GM21723 (cell line): ENCODE results near the gene SPDYC.
"Not testable (repeated sequence)": the region's sequence is repeated elsewhere in the genome, so short reads cannot be mapped to it uniquely, and the experiment has no call there.

Source experiments
- ATAC-seq: cut with Tn5 transposase; IDR thresholded peaks from one replicate; pipeline ENCODE4 v1.9.1; 2021; ENCODE audit warnings: mild to moderate bottlenecking, moderate library complexity; ENCODE audit not compliant: unreplicated experiment

Gene SPDYC

DNA sequence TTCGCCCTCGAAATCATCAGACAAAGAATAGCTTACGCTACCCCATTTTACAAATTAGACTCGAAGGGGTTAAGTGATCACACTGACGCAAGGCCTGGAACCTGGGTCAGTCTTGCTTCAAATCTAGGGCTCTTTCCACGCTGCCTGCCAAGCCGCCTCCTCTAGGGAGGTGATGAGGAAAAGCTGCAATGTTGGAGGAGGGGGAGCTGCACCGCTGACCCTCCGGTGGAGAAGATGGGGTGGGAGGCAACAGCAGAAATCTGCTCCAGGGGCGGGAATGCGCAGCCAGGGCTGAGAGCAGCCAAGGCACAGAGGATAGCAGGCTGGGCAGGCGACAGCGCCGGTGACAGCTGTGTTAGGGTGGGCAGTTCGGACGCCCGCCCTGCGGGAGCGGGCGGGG is 36.3 kb upstream of the SPDYC start:
- no peak for ATAC-seq

DNA sequence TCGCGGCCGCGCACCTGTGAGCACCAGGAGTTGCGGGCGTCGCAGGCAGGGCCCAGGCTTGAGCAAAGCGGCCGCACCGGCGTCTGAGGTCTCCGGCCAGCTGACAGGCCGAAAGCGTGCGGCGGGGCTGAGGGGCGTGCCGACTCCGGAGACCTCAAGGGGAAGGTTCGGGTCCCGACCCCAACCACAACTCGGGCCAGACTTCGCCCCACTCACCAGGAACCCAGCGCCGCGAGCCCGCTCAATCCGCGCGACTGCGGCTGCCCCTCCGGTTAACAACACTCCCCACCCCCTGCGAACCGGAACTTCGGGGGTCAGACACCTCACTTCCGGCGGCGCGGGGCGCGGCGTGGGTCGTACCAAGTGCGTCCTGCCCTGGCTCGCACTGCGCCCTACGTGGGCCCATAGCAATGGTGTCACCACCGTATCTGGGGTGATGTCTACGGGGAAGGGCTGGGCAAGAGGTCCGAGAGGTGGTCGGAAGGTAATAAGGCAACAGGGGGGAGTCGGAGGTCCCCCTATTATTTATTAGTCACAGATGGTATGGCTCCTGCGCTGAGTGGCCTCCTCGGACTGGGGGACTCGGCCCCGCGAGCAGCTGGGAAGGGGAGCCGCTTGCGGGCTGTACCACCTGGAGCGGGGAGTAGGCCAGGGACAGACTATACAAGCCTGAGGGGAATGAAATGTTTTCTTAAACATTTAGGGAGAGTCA is 35.6 kb upstream of the SPDYC start, which contains the start of gene SYVN1:
TSS of gene SYVN1 (minus strand) at position 280 of the 712 bp plus-strand sequence. CDS start 918 bp downstream, outside the sequence.
- ATAC-seq: peak; percentile 54

DNA sequence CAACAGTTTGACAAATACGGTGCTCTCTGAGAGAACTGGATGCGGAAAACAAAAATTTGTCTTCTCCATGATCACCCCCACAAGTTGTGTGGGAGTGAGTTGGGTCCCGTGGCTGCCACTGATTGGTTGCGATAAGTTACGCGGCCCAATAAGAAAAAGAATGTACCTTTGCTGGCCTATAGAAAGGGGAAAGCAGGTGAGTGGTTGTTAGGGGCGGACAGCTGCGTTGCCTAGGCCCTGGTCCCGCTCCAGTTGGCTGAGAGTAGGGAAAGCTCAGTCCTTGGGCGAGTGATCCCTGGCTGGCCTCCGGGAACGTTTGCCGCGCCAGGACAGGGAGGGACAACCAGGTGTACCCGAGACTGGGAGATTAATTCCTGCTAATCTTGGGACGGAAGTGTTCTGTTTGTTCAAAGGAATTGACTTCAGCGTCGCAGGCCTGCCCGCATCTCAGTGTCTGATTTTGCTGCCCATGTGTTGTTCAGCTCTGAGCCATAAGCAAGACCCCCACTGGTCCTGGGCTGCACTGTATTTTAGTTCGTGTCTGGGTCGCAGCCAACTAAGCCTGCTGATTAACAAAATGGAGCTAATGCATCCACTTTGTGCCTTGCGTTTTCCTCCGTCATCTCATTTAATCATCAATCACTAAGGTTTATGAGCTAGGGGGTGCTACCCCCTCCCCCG is 34.9 kb upstream of the SPDYC start:
- peak; percentile 67 for ATAC-seq

DNA sequence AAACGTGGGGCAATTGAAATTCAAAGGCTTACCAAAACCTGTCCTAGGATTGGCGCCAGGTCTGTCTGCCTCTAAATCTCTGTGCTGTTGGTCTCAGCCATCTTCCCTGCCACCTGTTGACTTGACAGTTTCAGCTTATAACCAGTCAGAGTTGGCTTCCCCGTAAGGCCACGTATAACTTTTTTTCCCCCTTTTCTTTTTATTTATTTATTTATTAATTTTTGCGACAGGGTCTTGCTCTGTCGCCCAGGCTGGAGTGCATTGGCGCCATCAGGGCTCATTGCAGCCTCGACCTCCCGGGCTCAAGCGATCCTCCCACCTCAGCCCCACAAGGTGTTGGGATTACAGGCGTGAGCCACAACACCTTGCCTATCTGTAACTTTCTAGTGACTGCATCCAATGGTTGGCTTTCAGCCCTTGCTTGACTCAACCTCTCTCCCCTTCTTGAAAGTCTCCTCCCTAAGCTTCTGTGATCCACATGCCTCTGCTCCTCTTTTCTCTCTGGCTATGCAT is 34.3 kb upstream of the SPDYC start:
- ATAC-seq: no peak

DNA sequence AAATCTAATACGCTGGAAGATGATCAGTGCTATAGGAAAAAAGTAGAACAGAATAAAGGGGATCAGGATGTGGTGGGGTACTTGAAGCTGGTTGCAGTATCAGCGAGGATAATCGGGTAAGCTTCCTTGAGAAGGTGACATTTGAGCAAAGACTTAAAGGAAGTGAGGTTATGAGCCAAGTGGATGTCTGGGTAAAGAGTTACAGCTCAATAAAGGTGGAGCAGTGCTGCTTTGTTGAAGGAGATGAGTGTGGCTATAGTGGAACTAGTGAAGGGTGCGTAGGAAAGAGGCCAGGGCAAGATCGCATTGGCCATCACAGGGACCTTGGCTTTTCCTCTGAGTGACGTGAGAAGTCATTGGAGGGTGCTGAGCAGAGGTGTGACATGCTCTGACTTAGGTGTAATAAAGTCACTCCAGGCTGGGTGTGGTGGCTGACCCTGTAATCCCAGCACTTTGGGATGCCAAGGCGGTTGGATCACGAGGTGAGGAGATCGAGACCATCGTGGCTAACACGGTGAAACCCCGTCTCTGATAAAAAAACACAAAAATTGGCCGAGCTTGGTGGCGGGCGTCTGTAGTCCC is 33.4 kb upstream of the SPDYC start:
- ATAC-seq: no peak

DNA sequence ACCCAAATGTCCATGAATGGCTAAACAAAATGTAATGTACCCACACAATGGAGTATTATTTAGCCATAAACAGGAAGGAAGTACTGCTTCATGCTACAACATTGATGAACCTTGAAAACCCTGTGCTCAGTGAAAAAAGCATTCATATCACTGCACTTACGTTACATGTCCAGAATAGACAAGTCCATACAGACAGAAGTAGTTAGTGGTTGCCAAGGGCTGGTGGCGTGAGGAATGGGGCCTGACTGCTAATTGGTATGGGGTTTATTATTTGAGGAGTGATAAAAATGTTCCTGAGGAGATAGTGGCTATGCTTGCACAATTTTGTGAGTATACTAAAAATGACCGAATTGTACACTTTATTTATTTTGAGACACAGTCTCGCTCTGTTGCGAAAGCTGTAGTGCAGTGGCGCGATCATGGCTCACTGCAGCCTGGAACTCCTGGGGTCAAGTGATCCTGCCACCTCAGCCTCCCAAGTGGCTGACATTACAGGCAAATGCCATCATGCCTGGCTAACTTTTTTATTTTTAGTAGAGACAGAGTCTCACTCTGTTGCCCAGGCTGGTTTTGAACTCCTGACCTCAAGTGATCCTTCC is 28.0 kb upstream of the SPDYC start:
- ATAC-seq: no peak

DNA sequence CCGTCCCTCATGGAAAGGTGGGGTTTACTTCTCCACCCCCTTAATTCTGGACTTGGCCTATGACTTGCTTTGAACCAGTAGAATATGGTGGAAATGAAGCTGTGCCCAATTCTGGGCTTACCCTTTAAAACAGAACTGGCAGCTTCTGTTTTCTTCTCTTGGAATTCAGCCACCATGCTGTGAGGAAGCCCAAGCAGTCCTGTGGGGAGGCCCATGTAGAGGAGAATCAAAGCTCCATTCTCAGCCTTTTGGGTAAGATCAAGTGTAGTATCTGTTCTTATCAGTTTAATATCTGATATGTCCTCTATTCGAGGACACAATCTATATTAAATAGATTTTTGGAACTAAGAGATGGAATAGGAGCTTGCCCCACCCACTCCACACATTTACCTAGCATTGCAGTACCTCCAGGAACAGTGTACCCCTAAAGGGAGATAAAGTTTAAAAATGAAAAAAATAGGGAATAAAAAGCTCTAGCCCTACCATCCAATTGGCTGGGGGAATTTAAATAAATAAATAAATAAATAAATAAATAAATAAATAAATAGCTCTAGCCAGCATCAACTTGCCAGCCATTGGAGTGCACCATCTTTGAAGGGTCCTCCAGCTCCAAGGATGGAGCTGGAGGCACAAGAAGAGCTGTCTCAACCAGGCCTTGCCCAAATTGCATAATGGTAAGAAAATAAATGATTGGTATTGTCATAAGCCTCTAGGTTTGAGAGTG is 22.5 kb upstream of the SPDYC start:
- no peak for ATAC-seq

DNA sequence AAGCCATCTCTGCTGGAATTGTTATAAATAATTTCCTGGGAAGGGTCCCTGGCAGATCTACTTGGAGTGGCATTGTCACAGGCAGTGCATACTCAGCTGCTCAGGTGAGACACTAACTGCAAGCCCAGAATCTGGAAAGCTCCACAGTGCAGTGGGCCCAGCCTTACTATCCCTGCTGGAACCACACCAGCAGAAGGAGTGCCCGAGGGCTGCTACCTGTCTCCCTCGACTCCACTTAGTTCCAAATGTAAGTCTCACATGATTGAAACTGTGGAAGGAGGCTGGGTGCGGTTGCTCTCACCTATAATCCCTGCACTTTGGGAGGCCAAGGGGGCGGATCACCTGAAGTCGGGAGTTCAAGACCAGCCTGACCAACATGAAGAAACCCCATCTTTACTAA is 21.4 kb upstream of the SPDYC start:
- ATAC-seq: no peak

DNA sequence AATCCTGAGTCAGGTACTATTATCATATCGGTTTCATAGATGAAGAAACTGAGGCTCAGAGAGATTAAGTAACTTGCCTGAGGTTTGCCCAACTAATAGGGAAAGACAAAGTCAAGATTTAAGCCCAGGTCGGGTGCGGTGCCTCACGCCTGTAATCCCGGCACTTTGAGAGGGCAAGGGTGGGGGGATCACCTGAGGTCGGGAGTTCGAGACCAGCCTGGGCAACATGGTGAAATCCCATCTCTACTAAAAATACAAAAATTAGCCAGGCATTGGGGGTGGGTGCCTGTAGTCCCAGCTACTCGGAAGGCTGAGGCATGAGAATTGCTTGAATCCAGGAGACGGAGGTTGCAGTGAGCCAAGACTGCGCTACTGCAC is 19.9 kb upstream of the SPDYC start:
- ATAC-seq: not testable (repeated sequence)

DNA sequence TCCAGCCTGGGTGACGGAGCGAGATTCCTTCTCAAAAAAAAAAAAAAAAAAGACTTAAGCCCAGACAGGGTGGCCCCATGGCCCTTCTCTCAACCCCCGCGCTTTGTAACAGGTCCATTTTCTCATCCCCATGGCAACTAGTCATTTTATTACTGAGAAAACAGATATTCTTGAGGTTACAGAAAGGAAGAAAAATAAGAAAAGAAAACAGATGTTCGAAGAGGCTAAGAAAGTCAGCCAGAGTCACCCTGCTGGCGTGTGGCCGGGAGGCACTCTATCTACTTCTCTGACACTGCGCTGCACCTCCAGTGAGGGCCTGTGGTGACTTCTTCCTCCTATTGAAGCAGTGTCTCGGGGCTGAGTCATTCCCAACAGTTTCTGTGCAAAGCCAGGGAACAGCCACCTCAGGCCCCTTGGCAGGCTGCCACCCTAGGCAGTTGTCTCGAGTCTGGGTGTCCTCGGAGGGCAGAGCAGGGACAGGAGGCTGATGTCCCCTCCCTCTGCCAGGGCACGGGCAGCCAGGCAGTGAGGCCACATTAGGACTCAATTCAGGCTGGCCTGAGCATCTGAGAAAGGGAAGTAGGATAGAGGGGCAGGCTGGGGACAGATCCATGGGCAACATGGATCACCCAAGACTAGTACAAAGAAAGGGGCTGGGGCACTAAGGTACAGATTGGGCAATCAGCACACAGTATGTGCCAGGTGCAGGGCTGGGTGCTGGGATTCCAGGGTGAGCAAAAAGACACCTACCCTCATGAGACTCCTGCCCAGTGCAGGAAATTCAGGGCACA is 19.3 kb upstream of the SPDYC start:
- peak; percentile 74 for ATAC-seq

DNA sequence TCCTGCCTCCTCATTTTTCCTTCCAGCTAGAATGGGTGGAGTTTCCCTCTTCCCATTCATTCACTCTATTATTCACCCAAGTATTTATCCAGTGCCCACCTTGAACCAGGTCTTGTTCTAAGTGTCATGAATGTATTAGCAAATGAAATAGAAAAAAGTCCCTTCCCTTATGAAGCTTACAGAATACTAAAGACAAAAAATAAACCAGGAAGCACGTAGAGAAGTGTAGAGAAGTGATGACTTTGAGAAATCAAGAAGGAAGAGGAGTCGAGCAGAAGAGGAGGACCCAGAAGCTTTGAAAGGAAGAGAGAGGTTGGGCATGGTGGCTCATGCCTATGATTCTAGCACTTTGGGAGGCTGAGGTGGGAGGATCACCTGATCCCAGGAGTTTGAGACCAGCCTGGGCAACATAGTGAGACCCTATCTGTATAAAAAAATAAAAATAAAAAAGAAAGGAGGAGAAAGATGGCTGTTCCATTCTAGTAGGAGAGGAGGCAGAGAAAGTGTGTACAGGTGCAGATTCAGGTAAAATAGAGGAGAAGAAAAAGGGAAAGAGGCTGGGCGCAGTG is 18.6 kb upstream of the SPDYC start:
- ATAC-seq: no peak

DNA sequence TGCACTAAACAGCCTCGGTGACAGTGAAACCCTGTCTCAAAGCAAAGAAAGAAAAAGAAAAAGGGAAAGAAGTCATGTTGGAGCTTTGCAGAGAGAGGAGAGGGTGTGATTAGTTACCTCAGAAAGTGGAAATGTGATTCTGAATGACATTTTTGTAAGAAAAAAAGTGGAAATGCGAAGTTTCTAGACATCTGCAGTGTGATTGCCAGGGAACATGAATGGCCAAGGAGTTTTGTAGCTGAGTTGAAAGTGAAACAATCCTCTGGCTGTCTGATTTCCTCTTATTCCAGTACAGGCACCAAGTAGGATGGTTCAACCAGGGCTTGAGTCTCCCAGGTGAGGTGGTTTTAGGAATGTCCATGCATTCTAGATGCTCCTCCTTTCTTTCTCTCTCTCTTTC is 17.9 kb upstream of the SPDYC start:
- ATAC-seq: no peak

DNA sequence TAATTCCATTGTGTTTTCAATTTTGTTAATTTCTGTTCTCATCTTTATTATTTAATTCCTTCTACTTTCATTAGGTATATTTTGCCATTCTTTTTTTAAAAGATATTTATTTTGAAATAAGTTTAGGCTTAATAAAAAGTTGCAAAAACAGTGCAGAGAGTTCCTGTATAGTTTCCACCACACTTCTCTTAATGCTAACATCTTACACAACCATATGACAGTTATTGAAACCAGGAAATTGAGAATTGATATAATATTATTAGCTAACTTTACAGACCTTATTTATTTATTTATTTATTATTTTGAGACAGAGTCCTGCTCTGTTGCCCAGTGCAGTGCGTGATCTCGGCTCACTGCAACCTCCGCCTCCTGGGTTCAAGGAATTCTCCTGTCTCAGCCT is 13.8 kb upstream of the SPDYC start:
- no peak for ATAC-seq

DNA sequence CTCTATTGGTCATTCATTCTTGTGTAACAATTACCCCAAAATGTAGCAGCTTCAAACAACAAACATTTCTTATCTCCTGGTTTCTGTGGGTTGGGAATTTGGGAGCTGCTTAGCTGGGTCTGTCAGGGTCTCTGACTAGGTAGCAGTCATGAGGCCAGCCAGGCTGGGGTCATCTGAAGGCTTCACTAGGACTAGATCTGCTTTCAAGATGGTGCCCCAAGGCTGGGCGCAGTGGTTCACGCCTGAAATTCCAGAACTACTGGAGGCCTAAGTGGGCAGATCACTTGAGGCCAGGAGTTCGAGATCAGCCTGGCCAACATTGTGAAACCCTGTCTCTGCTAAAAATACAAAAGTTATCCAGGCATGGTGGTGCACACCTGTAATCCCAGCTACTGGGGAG is 13.1 kb upstream of the SPDYC start:
- no peak for ATAC-seq

DNA sequence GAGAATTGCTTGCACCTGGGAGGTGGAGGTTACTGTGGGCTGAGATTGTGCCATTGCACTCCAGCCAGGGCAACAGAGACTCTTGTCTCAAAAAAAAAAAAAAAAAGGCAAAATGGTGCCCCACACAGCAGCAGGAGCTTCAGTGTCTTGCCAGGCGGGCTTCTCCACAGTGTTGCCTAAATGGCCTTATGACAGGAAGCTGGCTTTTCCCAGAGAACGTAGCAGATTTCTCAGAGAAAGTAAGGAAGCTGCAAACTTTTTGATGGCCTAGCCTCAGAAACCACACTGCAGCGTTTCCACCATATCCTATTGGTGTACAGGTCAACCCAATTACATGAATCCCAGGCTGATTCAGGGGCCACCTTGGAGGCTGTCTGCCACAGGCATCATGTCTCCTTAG is 12.7 kb upstream of the SPDYC start:
- no peak for ATAC-seq

DNA sequence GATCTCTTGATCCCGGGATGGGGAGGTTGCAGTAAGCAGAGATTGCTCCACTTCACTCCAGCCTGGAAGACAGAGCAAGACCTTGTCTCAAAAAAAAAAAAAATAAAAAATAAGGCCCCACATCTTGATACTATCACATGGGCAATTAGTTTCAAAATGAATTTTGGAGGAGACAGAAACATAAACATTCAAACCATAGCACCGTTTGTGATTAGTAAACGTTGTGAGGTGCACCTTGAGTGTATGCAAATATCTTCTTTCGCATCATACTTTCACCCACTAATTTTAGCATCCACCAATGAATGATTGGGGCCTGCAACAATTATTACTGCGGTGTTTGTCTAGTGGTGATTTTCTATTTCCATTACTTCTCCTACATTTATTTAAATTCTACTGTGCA is 11.0 kb upstream of the SPDYC start:
- peak; percentile 90 for ATAC-seq

DNA sequence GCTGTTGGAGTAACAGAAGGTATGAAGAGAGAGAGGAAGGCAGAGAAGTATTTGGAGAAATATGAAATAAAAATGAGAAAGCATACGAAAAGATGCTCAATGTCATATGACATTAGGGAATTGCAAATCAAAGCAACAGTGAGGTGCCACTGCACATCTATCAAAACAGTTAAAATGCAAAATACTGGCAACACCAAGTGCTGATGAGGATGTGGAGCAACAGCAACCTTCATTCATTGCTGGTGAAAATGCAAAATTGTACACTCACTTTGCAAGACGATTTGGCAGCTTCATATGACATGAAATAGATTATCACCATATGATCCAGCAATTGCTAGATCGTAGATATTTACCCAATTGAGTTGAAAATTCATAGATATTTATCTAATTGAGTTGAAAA is 9.4 kb upstream of the SPDYC start:
- ATAC-seq: no peak

DNA sequence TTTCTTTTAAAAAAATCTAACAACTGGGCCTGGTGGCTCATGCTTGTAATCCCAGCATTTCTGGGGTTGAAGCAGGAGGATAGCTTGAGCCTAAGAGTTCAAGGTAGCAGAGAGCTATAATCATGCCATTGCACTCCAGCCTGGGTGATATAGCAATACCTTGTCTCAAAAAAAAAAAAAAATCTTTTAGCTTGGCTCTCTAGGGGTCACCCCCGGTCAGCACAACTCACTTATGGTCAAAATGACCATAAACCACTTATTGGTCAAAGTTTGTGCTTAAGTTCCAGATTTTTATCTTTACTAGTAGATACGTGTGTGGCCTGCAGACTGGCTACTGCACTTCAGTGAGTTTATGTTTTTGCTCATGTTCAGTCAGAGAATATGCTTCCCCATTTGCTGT is 6.3 kb upstream of the SPDYC start:
- ATAC-seq: no peak

DNA sequence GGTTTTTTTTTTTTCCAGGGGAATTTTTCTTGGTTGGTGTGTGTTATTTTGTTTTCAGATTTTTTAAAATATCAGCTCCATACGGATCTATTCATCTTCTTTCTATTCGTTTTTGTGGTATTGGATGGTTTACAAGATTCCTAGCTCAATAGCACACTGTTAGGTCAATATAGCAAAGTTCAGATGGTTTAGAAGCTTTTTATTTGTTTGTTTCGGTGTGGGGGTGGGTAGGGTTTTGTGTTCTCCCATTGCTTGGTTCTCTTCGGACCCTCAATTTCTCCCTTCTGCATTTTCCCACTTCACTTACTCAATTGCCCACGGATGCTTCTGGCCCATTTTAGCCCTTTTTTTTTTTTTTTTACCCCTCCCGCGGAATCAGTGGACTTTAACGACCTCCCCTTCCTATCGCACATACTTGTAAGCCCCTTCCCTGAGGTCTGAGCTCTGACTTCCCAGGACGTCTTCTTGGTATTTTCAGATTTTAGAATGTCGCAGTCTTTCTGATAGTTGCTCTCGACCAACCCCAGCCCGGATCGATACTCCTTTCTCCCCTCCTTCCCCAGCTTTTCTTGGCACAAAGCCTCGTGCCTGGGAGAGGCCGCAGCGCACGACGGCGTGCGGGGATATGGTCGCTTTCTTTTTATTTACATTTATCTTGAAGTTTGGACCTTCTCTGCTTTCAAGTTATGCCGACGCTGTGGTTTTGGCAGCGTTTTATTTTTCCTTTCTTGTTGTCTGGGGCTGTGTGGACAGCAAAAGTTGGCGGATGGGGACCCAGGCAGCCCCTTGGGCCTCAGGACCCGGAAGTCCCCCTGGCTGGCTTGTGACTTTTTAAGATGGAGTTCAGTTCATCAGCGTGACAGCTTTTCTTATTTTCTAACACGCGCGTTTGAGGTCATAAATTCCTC is 4.4 kb upstream of the SPDYC start:
- no peak for ATAC-seq
